GM18951 (cell line): ENCODE results near the gene NAT9.

ENCODE experiments used
- POLR2A ChIP-seq: IDR thresholded peaks from 4 replicates; pipeline ENCODE4 v1.6.1; 2011; ENCODE audit warnings: mild to moderate bottlenecking; ENCODE audit not compliant: insufficient read length, insufficient read depth; ENCODE audit errors: extremely low read depth
- in situ Hi-C: fragments of 300-500 bp; cut with MboI; formaldehyde crosslinking; loops from one replicate; pipeline ENCODE4 v1.12.0; 2022; ENCODE audit warnings: low sequenced_read_pairs, mixed read lengths, inconsistent platforms; ENCODE audit not compliant: unreplicated experiment

NAT9 gene

GRCh38 chr17:74776044-74776962 lies at the start of gene NAT9:
NAT9 (minus strand) TSS chr17:74776345; CDS start chr17:74775698, 647 bp downstream.
- peak; percentile 95 for TF ChIP-seq POLR2A
- in situ Hi-C loops, result no loop called here

GRCh38 chr17:74824961-74825627 lies 48.9 kb upstream of the NAT9 start:
- in situ Hi-C loops, result no loop called here
- no peak for TF ChIP-seq POLR2A

GRCh38 chr17:74822939-74823367 lies 46.8 kb upstream of the NAT9 start:
- TF ChIP-seq POLR2A, result no peak
- in situ Hi-C loops, result no loop called here

GRCh38 chr17:74822335-74822938 lies 46.3 kb upstream of the NAT9 start:
- in situ Hi-C loops, result no loop called here
- TF ChIP-seq POLR2A, result no peak

GRCh38 chr17:74821655-74822334 lies 45.6 kb upstream of the NAT9 start:
- in situ Hi-C loops, result no loop called here
- no peak for TF ChIP-seq POLR2A

- TF ChIP-seq POLR2A, result no peak
- in situ Hi-C loops, result no loop called here
These were observed 43.8 kb upstream of the NAT9 start for GRCh38 chr17:74819801-74820436.

GRCh38 chr17:74818291-74818938 lies 42.3 kb upstream of the NAT9 start:
- no peak for TF ChIP-seq POLR2A
- in situ Hi-C loops, result no loop called here

- no peak for TF ChIP-seq POLR2A
- in situ Hi-C loops, result no loop called here
These were observed 40.9 kb upstream of the NAT9 start for GRCh38 chr17:74816905-74817620.

- in situ Hi-C loops, result no loop called here
- TF ChIP-seq POLR2A, result no peak
These were observed 39.6 kb upstream of the NAT9 start for GRCh38 chr17:74815550-74816370.

- TF ChIP-seq POLR2A, result no peak
- in situ Hi-C loops, result no loop called here
These were observed 38.9 kb upstream of the NAT9 start for GRCh38 chr17:74815067-74815466.

- in situ Hi-C loops, result no loop called here
- TF ChIP-seq POLR2A, result no peak
These were observed 38.3 kb upstream of the NAT9 start for GRCh38 chr17:74814453-74814852.
